ENCODE data around the gene MED27. TPM values are rescaled to one million over a fixed set of nuclear protein-coding genes. Genes with fewer than 3 reads are reported as not detected.

MED27 gene
- total RNA-seq, 4 donors from 2014 or later: 12.9 to 21.8 (median 20.0) TPM

- 100% methylated on average over 1 of the region's 1 CpG for WGBS
- TF ChIP-seq POLR2AphosphoS5 (IDR thresholded peaks at IDR 0.05): no peak
- no peak for TF ChIP-seq CTCF (IDR thresholded peaks at IDR 0.05)
- TF ChIP-seq EP300 (IDR thresholded peaks at IDR 0.05): no peak
- no peak for TF ChIP-seq POLR2A (IDR thresholded peaks at IDR 0.05; ENCODE audit: low read depth)
- peaks cover 0 to 3% (median 0%) of the 10 kb centered on the region in 4 donors for H3K4me1 ChIP-seq
- H3K27me3 ChIP-seq: no peaks in the 10 kb centered on the region
- H3K4me3 ChIP-seq: no peak overlapping the region
- intact Hi-C loops (cut with DNase I): no loop called here
- DNase-seq (ENCODE audit: extremely low spot score): no peak
- H3K36me3 ChIP-seq: no peaks in the 10 kb centered on the region
- no peaks in the 10 kb centered on the region for H3K9me3 ChIP-seq
- no peak overlapping the region for H3K27ac ChIP-seq (replicated peaks in 1 of 4)
Observed at GRCh38 chr9:131912069-131912468, 167.6 kb downstream of the MED27 start.

GRCh38 chr9:131910572-131910971 lies 169.1 kb downstream of the MED27 start:
- intact Hi-C loops (cut with DNase I): no loop called here
- DNase-seq (ENCODE audit: extremely low spot score): peak; percentile 31
- WGBS: 89% methylated on average over 7 of the region's 7 CpGs

GRCh38 chr9:131905144-131905543 lies 174.5 kb downstream of the MED27 start:
- H3K4me3 ChIP-seq: no peak overlapping the region
- no peak overlapping the region for H3K27ac ChIP-seq (replicated peaks in 1 of 4)
- intact Hi-C loops (cut with DNase I): no loop called here
- no peak for TF ChIP-seq POLR2A (IDR thresholded peaks at IDR 0.05; ENCODE audit: low read depth)
- no peak for TF ChIP-seq EP300 (IDR thresholded peaks at IDR 0.05)
- TF ChIP-seq POLR2AphosphoS5 (IDR thresholded peaks at IDR 0.05): no peak
- TF ChIP-seq CTCF (IDR thresholded peaks at IDR 0.05): no peak
- H3K36me3 ChIP-seq: peaks cover 0 to 4% (median 0%) of the 10 kb centered on the region in 4 donors
- no peak for DNase-seq (ENCODE audit: extremely low spot score)
- no peaks in the 10 kb centered on the region for H3K9me3 ChIP-seq
- H3K27me3 ChIP-seq: no peaks in the 10 kb centered on the region
- no peaks in the 10 kb centered on the region for H3K4me1 ChIP-seq
- WGBS: 79% methylated on average over 2 of the region's 3 CpGs

More at GRCh38 chr9:131910572-131910971, 169.1 kb downstream of the MED27 start:
- Histone ChIP-seq H3K4me3 (no peak overlapping the region), H3K36me3 (no peaks in the 10 kb centered on the region), H3K4me1 (no peaks in the 10 kb centered on the region), H3K9me3 (no peaks in the 10 kb centered on the region), H3K27me3 (no peaks in the 10 kb centered on the region), H3K27ac (replicated peaks in 1 of 4) (no peak overlapping the region)
- TF ChIP-seq POLR2AphosphoS5 (IDR thresholded peaks at IDR 0.05) (no peak), EP300 (IDR thresholded peaks at IDR 0.05) (no peak), POLR2A (IDR thresholded peaks at IDR 0.05; ENCODE audit: low read depth) (no peak), CTCF (IDR thresholded peaks at IDR 0.05) (no peak)

GRCh38 chr9:131899296-131900228 lies 180.1 kb downstream of the MED27 start:
- intact Hi-C loops (cut with DNase I): no loop called here
- TF ChIP-seq CTCF (IDR thresholded peaks at IDR 0.05) (no peak), EP300 (IDR thresholded peaks at IDR 0.05) (no peak), POLR2A (IDR thresholded peaks at IDR 0.05; ENCODE audit: low read depth) (no peak), POLR2AphosphoS5 (IDR thresholded peaks at IDR 0.05) (no peak)
- no peaks in the 10 kb centered on the region for H3K9me3 ChIP-seq
- DNase-seq (ENCODE audit: extremely low spot score): no peak
- no peak overlapping the region for H3K4me3 ChIP-seq
- WGBS: 88% methylated on average over 20 of the region's 20 CpGs
- H3K27ac ChIP-seq (replicated peaks in 1 of 4): no peak overlapping the region
- peaks cover 0 to 3% (median under 1%) of the 10 kb centered on the region in 4 donors for H3K4me1 ChIP-seq
- no peaks in the 10 kb centered on the region for H3K27me3 ChIP-seq
- no peaks in the 10 kb centered on the region for H3K36me3 ChIP-seq
